Ishikawa (cell line): ENCODE results near the gene RAB6A.

Source experiments
- CEBPB ChIP-seq: IDR thresholded peaks from 2 replicates; pipeline ENCODE4 v1.6.1; 2012
- CREB1 ChIP-seq: IDR thresholded peaks from 2 replicates; pipeline ENCODE4 v1.6.1; 2012; ENCODE audit warnings: low read depth
- EP300 ChIP-seq: IDR thresholded peaks from 2 replicates; pipeline ENCODE4 v1.6.1; 2012; ENCODE audit warnings: borderline replicate concordance
- FOXM1 ChIP-seq: IDR thresholded peaks from 2 replicates; pipeline ENCODE4 v1.6.1; 2012; ENCODE audit warnings: low read depth, borderline replicate concordance
- MAX ChIP-seq: IDR thresholded peaks from 2 replicates; pipeline ENCODE4 v1.6.1; 2012
- NFIC ChIP-seq: IDR thresholded peaks from 2 replicates; pipeline ENCODE4 v1.6.1; 2012
- RAD21 ChIP-seq: IDR thresholded peaks from 2 replicates; pipeline ENCODE4 v1.6.1; 2012; ENCODE audit warnings: low read depth
- REST ChIP-seq: IDR thresholded peaks from 2 replicates; pipeline ENCODE4 v1.6.1; 2012; ENCODE audit warnings: low read depth, mild to moderate bottlenecking
- TAF1 ChIP-seq: IDR thresholded peaks from 2 replicates; pipeline ENCODE4 v1.6.1; 2012; ENCODE audit warnings: low read depth, mild to moderate bottlenecking
- TCF12 ChIP-seq: IDR thresholded peaks from 2 replicates; pipeline ENCODE4 v1.6.1; 2012; ENCODE audit warnings: low read depth
- YY1 ChIP-seq: IDR thresholded peaks from 2 replicates; pipeline ENCODE4 v1.6.1; 2012; ENCODE audit warnings: low read depth

- TF ChIP-seq EP300 (no peak), REST (no peak), MAX (no peak), TAF1 (no peak), RAD21 (no peak), CEBPB (no peak), NFIC (no peak), TCF12 (no peak), CREB1 (no peak), FOXM1 (no peak), YY1 (no peak)
Observed at GRCh38 chr11:73651252-73651651, 109.6 kb downstream of the RAB6A start.
